HepG2 (cell line): ENCODE data around the gene PDZK1. TPM values are rescaled to one million over a fixed set of nuclear protein-coding genes. Genes with fewer than 3 reads are reported as not detected.

ENCODE experiments used
- ATM ChIP-seq: fragments of 450-650 bp; IDR thresholded peaks from 2 replicates; pipeline ENCODE4 v1.7.1; 2017; ENCODE audit warnings: mild to moderate bottlenecking, borderline replicate concordance
- FOSL2 ChIP-seq: sonication (generic); formaldehyde crosslinking; IDR thresholded peaks from 2 replicates; pipeline ENCODE4 v1.4.0; 2020; ENCODE audit warnings: missing genetic modification reagents
- MAF1 ChIP-seq: sonication (generic); formaldehyde crosslinking; IDR thresholded peaks from 2 replicates; pipeline ENCODE4 v1.5.0; 2020; ENCODE audit warnings: missing genetic modification reagents, borderline replicate concordance
- MED1 ChIP-seq: sonication (generic); formaldehyde crosslinking; IDR thresholded peaks from 2 replicates; pipeline ENCODE4 v1.4.0; 2020; ENCODE audit warnings: missing genetic modification reagents
- NFKB2 ChIP-seq: sonication (generic); formaldehyde crosslinking; IDR thresholded peaks from 2 replicates; pipeline ENCODE4 v1.4.0; 2020; ENCODE audit warnings: missing genetic modification reagents, borderline replicate concordance
- NR2F6 ChIP-seq, 2 experiments: IDR thresholded peaks; 2 replicates each; pipeline ENCODE4 v1.6.1; 2016; ENCODE audit warnings: antibody characterized with exemption in 1 of 2, mild to moderate bottlenecking in 1 of 2
- SRF ChIP-seq: IDR thresholded peaks from 2 replicates; pipeline ENCODE4 v1.6.1; 2011; ENCODE audit warnings: mild to moderate bottlenecking, low read depth, low read length, moderate library complexity
- TEAD2 ChIP-seq: sonication (generic); formaldehyde crosslinking; IDR thresholded peaks from 2 replicates; pipeline ENCODE4 v1.9.0; 2021; ENCODE audit warnings: missing genetic modification reagents
- TFAP4 ChIP-seq: sonication (generic); IDR thresholded peaks from 2 replicates; pipeline ENCODE4 v1.6.1; 2016; ENCODE audit warnings: low read depth, borderline replicate concordance
- ZFP36L2 ChIP-seq: sonication (generic); formaldehyde crosslinking; IDR thresholded peaks from 2 replicates; pipeline ENCODE4 v1.4.0; 2020; ENCODE audit warnings: missing genetic modification reagents
- ZNF646 ChIP-seq: sonication (generic); formaldehyde crosslinking; IDR thresholded peaks from 2 replicates; pipeline ENCODE4 v1.9.0; 2021; ENCODE audit warnings: mild to moderate bottlenecking, missing genetic modification reagents
- polyA plus RNA-seq, 8 experiments: library from polyadenylated mRNA; depleted of rRNA in 3 of 8; stranded (reverse) in 7 of 8; unstranded in 1 of 8; fragments of >200 nt; fragmentation: Illumina TruSeq in 4 of 8; extraction: Trizol in 4 of 8; gene quantifications; 2 replicates each; pipeline versions ENCODE4 v1.2.1 to v1.2.3, GENCODE V29; 2011 to 2016; ENCODE audit warnings: low read depth in 4 of 8, missing spikeins in 1 of 8, mixed read lengths in 1 of 8; ENCODE audit not compliant: insufficient read depth in 1 of 8
- total RNA-seq, 5 experiments: library from RNA; depleted of rRNA; stranded (reverse); fragments of >200 nt; fragmentation: Illumina TruSeq; extraction: Trizol; gene quantifications; 2 replicates each; pipeline ENCODE4 v1.2.3, GENCODE V29; 2016; ENCODE audit warnings: low read depth in 1 of 5
- TF ChIP-seq, protein P1 (sequence below): sonication (generic); formaldehyde crosslinking; IDR thresholded peaks from 2 replicates; pipeline ENCODE4 v1.8.0; 2022; ENCODE audit warnings: missing genetic modification reagents, mild to moderate bottlenecking, borderline replicate concordance
- TF ChIP-seq, protein P2 (sequence below): sonication (generic); formaldehyde crosslinking; IDR thresholded peaks from 2 replicates; pipeline ENCODE4 v1.4.0; 2020; ENCODE audit warnings: missing genetic modification reagents
- TF ChIP-seq, protein P3 (sequence below): sonication (generic); formaldehyde crosslinking; conservative IDR thresholded peaks from 2 replicates; pipeline ENCODE4 v1.8.1; 2023; ENCODE audit warnings: missing genetic modification reagents
- TF ChIP-seq, protein P4 (sequence below): IDR thresholded peaks from 2 replicates; pipeline ENCODE4 v1.6.1; 2016

Gene PDZK1
- total and polyA plus RNA-seq, 2 of the 13 experiments (the other 11 are each of a cell fraction or from before 2014, with no cell fraction given), result 16.2 to 46.4 TPM

DNA sequence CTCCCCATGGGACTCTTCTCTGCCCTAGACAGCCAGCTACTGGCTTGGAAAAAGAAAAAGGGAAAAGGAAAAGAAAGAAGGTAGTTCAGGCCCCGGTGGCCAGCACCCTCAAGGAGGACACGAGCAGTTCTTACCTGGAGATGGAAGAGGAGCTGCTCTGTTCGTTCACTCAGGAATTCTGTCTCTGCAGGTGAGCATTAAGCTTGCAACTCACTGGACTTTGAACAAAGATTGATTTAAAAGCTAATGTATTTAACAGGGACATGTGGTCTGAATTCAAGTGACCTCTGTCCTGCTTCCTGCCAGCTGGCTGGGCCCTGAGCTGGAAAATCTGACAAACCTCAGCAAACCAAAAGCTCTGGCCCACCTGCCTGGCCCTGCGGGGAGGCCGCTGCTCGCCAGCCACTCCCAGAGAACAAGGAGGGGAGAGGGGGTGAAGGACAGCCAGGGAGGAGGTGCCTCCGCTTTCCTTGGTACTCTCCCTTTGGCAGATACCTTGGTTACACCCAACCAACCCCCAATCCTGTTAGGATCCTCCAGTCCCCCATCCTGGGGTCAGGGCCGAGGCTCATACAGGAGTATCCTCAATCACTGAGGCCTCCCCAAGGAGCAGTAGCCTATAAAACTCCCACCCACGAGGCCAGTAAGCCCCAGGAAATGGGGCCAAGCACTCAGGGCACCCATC, at the start of gene PDZK1 (continued):
- TF ChIP-seq, protein P1, sequence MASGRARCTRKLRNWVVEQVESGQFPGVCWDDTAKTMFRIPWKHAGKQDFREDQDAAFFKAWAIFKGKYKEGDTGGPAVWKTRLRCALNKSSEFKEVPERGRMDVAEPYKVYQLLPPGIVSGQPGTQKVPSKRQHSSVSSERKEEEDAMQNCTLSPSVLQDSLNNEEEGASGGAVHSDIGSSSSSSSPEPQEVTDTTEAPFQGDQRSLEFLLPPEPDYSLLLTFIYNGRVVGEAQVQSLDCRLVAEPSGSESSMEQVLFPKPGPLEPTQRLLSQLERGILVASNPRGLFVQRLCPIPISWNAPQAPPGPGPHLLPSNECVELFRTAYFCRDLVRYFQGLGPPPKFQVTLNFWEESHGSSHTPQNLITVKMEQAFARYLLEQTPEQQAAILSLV, result no peak
- TF ChIP-seq FOSL2 (peak; percentile 38; the same call in 1 of the 2 replicates), ZFP36L2 (CRISPR knock-in tag) (no peak), NR2F6 (IDR thresholded peaks at IDR 0.05) (peak; percentile 59), NR2F6 (CRISPR knock-in tag; IDR thresholded peaks at IDR 0.05) (peak; percentile 76), TEAD2 (CRISPR knock-in tag) (no peak), SRF (no peak), TFAP4 (peak; percentile 97), ATM (no peak), ZNF646 (CRISPR knock-in tag) (no peak), NFKB2 (CRISPR knock-in tag) (0 out of 2 replicates have a peak, but pooled peaks have one; percentile 46), MED1 (peak; percentile 85), MAF1 (CRISPR knock-in tag) (no peak)
- TF ChIP-seq, protein P2, sequence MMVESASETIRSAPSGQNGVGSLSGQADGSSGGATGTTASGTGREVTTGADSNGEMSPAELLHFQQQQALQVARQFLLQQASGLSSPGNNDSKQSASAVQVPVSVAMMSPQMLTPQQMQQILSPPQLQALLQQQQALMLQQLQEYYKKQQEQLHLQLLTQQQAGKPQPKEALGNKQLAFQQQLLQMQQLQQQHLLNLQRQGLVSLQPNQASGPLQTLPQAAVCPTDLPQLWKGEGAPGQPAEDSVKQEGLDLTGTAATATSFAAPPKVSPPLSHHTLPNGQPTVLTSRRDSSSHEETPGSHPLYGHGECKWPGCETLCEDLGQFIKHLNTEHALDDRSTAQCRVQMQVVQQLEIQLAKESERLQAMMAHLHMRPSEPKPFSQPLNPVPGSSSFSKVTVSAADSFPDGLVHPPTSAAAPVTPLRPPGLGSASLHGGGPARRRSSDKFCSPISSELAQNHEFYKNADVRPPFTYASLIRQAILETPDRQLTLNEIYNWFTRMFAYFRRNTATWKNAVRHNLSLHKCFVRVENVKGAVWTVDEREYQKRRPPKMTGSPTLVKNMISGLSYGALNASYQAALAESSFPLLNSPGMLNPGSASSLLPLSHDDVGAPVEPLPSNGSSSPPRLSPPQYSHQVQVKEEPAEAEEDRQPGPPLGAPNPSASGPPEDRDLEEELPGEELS (CRISPR knock-in tag), result 0 out of 2 replicates have a peak, but pooled peaks have one; percentile 45
- TF ChIP-seq, protein P3, sequence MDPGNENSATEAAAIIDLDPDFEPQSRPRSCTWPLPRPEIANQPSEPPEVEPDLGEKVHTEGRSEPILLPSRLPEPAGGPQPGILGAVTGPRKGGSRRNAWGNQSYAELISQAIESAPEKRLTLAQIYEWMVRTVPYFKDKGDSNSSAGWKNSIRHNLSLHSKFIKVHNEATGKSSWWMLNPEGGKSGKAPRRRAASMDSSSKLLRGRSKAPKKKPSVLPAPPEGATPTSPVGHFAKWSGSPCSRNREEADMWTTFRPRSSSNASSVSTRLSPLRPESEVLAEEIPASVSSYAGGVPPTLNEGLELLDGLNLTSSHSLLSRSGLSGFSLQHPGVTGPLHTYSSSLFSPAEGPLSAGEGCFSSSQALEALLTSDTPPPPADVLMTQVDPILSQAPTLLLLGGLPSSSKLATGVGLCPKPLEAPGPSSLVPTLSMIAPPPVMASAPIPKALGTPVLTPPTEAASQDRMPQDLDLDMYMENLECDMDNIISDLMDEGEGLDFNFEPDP (CRISPR knock-in tag), result 0 out of 2 replicates have a peak, but pooled peaks have one; percentile 33
- TF ChIP-seq, protein P4, sequence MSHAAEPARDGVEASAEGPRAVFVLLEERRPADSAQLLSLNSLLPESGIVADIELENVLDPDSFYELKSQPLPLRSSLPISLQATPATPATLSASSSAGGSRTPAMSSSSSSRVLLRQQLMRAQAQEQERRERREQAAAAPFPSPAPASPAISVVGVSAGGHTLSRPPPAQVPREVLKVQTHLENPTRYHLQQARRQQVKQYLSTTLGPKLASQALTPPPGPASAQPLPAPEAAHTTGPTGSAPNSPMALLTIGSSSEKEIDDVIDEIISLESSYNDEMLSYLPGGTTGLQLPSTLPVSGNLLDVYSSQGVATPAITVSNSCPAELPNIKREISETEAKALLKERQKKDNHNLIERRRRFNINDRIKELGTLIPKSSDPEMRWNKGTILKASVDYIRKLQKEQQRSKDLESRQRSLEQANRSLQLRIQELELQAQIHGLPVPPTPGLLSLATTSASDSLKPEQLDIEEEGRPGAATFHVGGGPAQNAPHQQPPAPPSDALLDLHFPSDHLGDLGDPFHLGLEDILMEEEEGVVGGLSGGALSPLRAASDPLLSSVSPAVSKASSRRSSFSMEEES, result peak; percentile 58; the same call in 1 of the 2 replicates
